Esophagus squamous epithelium (tissue), 5 donors: Measurements from ENCODE around the gene DOCK8. TPM values are rescaled to one million over a fixed set of nuclear protein-coding genes. Genes with fewer than 3 reads are reported as not detected.

Source experiments
- DNase-seq: peaks from one replicate; lab custom pipeline; 2025; lab: John Stamatoyannopoulos, UW
- H3K27ac ChIP-seq, 4 donors: fragments of 200-600 bp; sonication (generic); one replicate each; pipeline ENCODE4 v1.5.1; 2016 to 2019; ENCODE audit warnings: mild to moderate bottlenecking in 1 of 4
- H3K27me3 ChIP-seq, 4 donors: fragments of 200-600 bp; sonication (generic); 1 replicate in 3 of 4; 2 replicates in 1 of 4; pipeline versions ENCODE4 v1.5.1 to v1.6.0; 2017 to 2021; ENCODE audit warnings: antibody characterized with exemption in 1 of 4
- H3K36me3 ChIP-seq, 3 donors: fragments of 200-600 bp; sonication (generic); one replicate each; pipeline ENCODE4 v1.5.1; 2016 to 2019
- H3K4me1 ChIP-seq, 3 donors: fragments of 200-600 bp; sonication (generic); one replicate each; pipeline ENCODE4 v1.5.1; 2017 to 2019
- H3K4me3 ChIP-seq, 4 donors: fragments of 200-600 bp; sonication (generic); 1 replicate in 3 of 4; 2 replicates in 1 of 4; pipeline ENCODE4 v1.5.1; 2016 to 2019; ENCODE audit warnings: mild to moderate bottlenecking in 2 of 4, moderate library complexity in 1 of 4
- H3K9me3 ChIP-seq, 3 donors: fragments of 200-600 bp; sonication (generic); one replicate each; pipeline ENCODE4 v1.5.1; 2016 to 2019
- CTCF ChIP-seq, 6 experiments: fragments of 450-650 bp in 4 of 6; fragments of 200-600 bp in 2 of 6; sonication (generic) in 2 of 6; IDR thresholded peaks; one replicate each; pipeline ENCODE4 v1.5.1; 2016 to 2019; ENCODE audit warnings: antibody characterized with exemption in 6 of 6, mild to moderate bottlenecking in 4 of 6, moderate library complexity in 4 of 6
- POLR2A ChIP-seq, 4 donors: fragments of 450-650 bp; IDR thresholded peaks; one replicate each; pipeline ENCODE4 v1.6.1; 2017; ENCODE audit warnings: antibody characterized with exemption in 4 of 4, mild to moderate bottlenecking in 4 of 4, moderate library complexity in 3 of 4
- WGBS, 2 donors: methylation state at CpG; one replicate each; pipeline ENCODE4 v1.1.5; 2018; 5-methylcytosine and 5-hydroxymethylcytosine counted together
- intact Hi-C: fragments of 100-400 bp; cut with DNase I; formaldehyde crosslinking; loops from one replicate; pipeline ENCODE4 v1.15.0; 2022
- total RNA-seq, 4 donors: library from RNA; depleted of rRNA; stranded (reverse); fragments of >200 nt; gene quantifications; one replicate each; pipeline ENCODE4 v1.1.0, GENCODE V29; 2016
- donor health status: DM: yes; HTN: yes; CAD: no.

DOCK8 gene
- total RNA-seq, 4 donors from 2014 or later: 6.9 to 21.6 (median 15.2) TPM

DNA sequence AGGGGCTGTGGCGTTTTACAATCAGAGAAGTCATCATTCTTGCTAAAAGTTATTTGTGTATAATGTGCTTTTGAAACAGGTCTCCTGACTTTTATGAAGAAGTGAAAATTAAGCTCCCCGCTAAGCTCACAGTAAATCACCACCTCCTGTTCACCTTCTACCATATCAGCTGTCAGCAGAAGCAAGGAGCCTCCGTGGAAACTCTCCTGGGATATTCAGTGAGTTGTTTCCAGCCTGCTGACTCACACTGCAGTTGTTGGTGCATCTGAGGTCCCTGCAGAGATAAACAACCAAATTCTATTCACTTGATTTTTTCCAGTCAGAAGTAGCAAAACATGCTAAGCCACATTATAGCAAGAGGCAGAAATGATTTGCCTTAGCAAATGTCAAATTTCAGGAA, 156.7 kb downstream of the DOCK8 start:
- DNase-seq: no peak
- peaks cover 0 to 4% (median 0%) of the 10 kb centered on the region in 3 donors for H3K4me1 ChIP-seq
- H3K36me3 ChIP-seq: peaks cover 0 to 70% (median 6%) of the 10 kb centered on the region in 3 donors
- H3K27me3 ChIP-seq: no peaks in the 10 kb centered on the region
- H3K27ac ChIP-seq: no peak overlapping the region
- H3K4me3 ChIP-seq: no peak overlapping the region
- TF ChIP-seq CTCF (IDR thresholded peaks at IDR 0.05): no peak
- TF ChIP-seq POLR2A (IDR thresholded peaks at IDR 0.05): no peak
- intact Hi-C loops: loop anchor here (10.0 kb wide), 1 partner anchor 413 kb away; no protein-coding TSS in a partner anchor
- 44 to 66% methylated on average over 3 of the region's 3 CpGs for WGBS, 2 donors
- no peaks in the 10 kb centered on the region for H3K9me3 ChIP-seq

DNA sequence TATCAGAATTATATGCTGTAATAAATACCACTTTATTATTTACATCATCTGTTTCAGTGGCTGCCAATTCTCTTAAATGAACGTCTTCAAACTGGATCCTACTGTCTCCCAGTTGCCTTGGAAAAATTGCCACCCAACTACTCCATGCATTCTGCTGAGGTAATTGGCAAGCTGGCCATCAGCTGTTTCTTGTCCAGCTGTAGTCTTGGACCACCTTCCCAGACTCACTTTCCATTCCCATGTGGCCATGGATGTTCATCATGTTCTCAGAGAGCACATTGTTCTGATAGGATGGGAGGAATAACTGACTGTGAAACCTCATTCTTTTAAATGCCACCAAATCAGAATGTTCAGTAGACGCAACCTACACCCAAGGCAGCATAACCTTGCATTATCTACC, 157.5 kb downstream of the DOCK8 start:
- no peaks in the 10 kb centered on the region for H3K27me3 ChIP-seq
- intact Hi-C loops: loop anchor here (10.0 kb wide), 1 partner anchor 413 kb away; no protein-coding TSS in a partner anchor
- peaks cover 0 to 4% (median 0%) of the 10 kb centered on the region in 3 donors for H3K4me1 ChIP-seq
- 79 to 85% methylated on average over 2 of the region's 2 CpGs for WGBS, 2 donors
- H3K27ac ChIP-seq: no peak overlapping the region
- DNase-seq: no peak
- TF ChIP-seq POLR2A (IDR thresholded peaks at IDR 0.05): no peak
- TF ChIP-seq CTCF (IDR thresholded peaks at IDR 0.05): no peak
- H3K36me3 ChIP-seq: peaks cover 0 to 74% (median 6%) of the 10 kb centered on the region in 3 donors
- no peak overlapping the region for H3K4me3 ChIP-seq
- H3K9me3 ChIP-seq: no peaks in the 10 kb centered on the region

- Histone ChIP-seq H3K27ac (no peak overlapping the region), H3K4me1 (peaks cover 0 to 4% (median 0%) of the 10 kb centered on the region in 3 donors), H3K9me3 (no peaks in the 10 kb centered on the region), H3K27me3 (no peaks in the 10 kb centered on the region), H3K36me3 (peaks cover 3 to 79% (median 6%) of the 10 kb centered on the region in 3 donors), H3K4me3 (no peak overlapping the region)
- intact Hi-C loops: loop anchor here (10.0 kb wide), 1 partner anchor 411 kb away; no protein-coding TSS in a partner anchor
- TF ChIP-seq POLR2A (IDR thresholded peaks at IDR 0.05) (no peak), CTCF (IDR thresholded peaks at IDR 0.05) (no peak)
- WGBS, 2 donors: 92 to 94% methylated on average over 3 of the region's 3 CpGs
- no peak for DNase-seq
Observed at GRCh38 chr9:373759-374206, 159.1 kb downstream of the DOCK8 start.

GRCh38 chr9:374736-375135, 160.1 kb downstream of the DOCK8 start:
- Histone ChIP-seq H3K4me1 (peaks cover 0 to 4% (median 0%) of the 10 kb centered on the region in 3 donors), H3K36me3 (peaks cover 3 to 79% (median 6%) of the 10 kb centered on the region in 3 donors), H3K27me3 (no peaks in the 10 kb centered on the region), H3K9me3 (no peaks in the 10 kb centered on the region), H3K27ac (no peak overlapping the region), H3K4me3 (no peak overlapping the region)
- intact Hi-C loops: loop anchor here (10.0 kb wide), 1 partner anchor 410 kb away; no protein-coding TSS in a partner anchor
- WGBS, 2 donors: 91 to 95% methylated on average over 2 of the region's 2 CpGs
- TF ChIP-seq CTCF (IDR thresholded peaks at IDR 0.05) (no peak), POLR2A (IDR thresholded peaks at IDR 0.05) (no peak)
- DNase-seq: no peak

DNA sequence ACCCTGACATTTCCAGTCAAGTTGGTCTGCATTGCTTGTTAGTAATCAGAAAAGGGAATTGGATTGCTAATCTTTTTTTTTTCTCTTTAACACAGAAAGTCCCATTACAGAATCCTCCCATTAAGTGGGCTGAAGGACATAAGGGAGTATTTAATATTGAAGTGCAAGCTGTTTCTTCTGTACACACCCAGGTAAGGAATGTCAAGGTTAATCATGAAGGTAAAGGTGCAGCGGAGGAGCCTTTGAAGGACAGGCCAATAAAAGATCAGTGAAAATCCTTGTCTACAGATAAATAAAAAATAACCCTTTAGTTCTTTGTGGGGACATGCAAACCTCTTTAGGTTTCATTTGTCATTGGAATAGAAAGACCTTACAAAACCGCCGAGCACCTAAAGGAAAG, 161.4 kb downstream of the DOCK8 start:
- TF ChIP-seq CTCF (IDR thresholded peaks at IDR 0.05): no peak
- no peak for TF ChIP-seq POLR2A (IDR thresholded peaks at IDR 0.05)
- Histone ChIP-seq H3K9me3 (no peaks in the 10 kb centered on the region), H3K4me1 (peaks cover 0 to 4% (median 0%) of the 10 kb centered on the region in 3 donors), H3K36me3 (peaks cover 3 to 74% (median 6%) of the 10 kb centered on the region in 3 donors), H3K27me3 (no peaks in the 10 kb centered on the region), H3K27ac (no peak overlapping the region), H3K4me3 (no peak overlapping the region)
- no peak for DNase-seq
- WGBS, 2 donors: 68 to 83% methylated on average over 3 of the region's 3 CpGs
- intact Hi-C loops: loop anchor here (10.0 kb wide), 1 partner anchor 409 kb away; no protein-coding TSS in a partner anchor
